NT2/D1 (cell line): ENCODE data around the gene RABGGTA.
A peak's percentile ranks its signal among the peaks of the same experiment; 100 is the strongest.
"Not testable (repeated sequence)": the region's sequence is repeated elsewhere in the genome, so short reads cannot be mapped to it uniquely, and the experiment has no call there.

Source experiments
- DNase-seq: peaks from one replicate; pipeline ENCODE4 v3.0.0-alpha.2; 2011; ENCODE audit warnings: low read depth, low spot score
- H3K27me3 ChIP-seq: 2 replicates; pipeline ENCODE4 v1.6.0; 2011; ENCODE audit warnings: mild to moderate bottlenecking; ENCODE audit not compliant: insufficient read length, insufficient read depth
- H3K36me3 ChIP-seq: 2 replicates; pipeline ENCODE4 v1.6.1; 2011; ENCODE audit warnings: mild to moderate bottlenecking, low read length, mixed read lengths; ENCODE audit not compliant: insufficient read depth, insufficient read length
- H3K4me1 ChIP-seq: 2 replicates; pipeline ENCODE4 v1.5.1; 2011; ENCODE audit not compliant: insufficient read depth, insufficient read length
- H3K4me3 ChIP-seq: 2 replicates; pipeline ENCODE4 v1.5.1; 2011; ENCODE audit warnings: low read depth; ENCODE audit not compliant: insufficient read length
- H3K9ac ChIP-seq: 2 replicates; pipeline ENCODE4 v1.6.0; 2011; ENCODE audit warnings: low read depth; ENCODE audit not compliant: insufficient read length
- H3K9me3 ChIP-seq: 2 replicates; pipeline ENCODE4 v1.5.1; 2011; ENCODE audit warnings: mild to moderate bottlenecking, low read length; ENCODE audit not compliant: insufficient read depth
- SUZ12 ChIP-seq: IDR thresholded peaks from 2 replicates; pipeline ENCODE4 v1.6.1; 2011; ENCODE audit not compliant: insufficient read length, insufficient read depth; ENCODE audit errors: extremely low read depth
- YY1 ChIP-seq: IDR thresholded peaks from 2 replicates; pipeline ENCODE4 v1.6.1; 2011; ENCODE audit not compliant: insufficient read length, insufficient read depth
- ZNF274 ChIP-seq: IDR thresholded peaks from 2 replicates; pipeline ENCODE4 v1.6.1; 2011; ENCODE audit warnings: mild to moderate bottlenecking, low read depth, low read length

The RABGGTA gene

GRCh38 chr14:24247422-24247821 is 24.0 kb downstream of the RABGGTA start:
- Histone ChIP-seq H3K4me1 (no peaks in the 10 kb centered on the region), H3K9ac (no peak overlapping the region), H3K27me3 (no peaks in the 10 kb centered on the region), H3K4me3 (no peak overlapping the region), H3K9me3 (no peaks in the 10 kb centered on the region), H3K36me3 (peaks cover 3% of the 10 kb centered on the region)
- TF ChIP-seq YY1: no peak
- no peak for TF ChIP-seq SUZ12
- TF ChIP-seq ZNF274: no peak
- DNase-seq: no peak

GRCh38 chr14:24246765-24247212 is 24.6 kb downstream of the RABGGTA start:
- no peak for DNase-seq
- Histone ChIP-seq H3K9ac (no peak overlapping the region), H3K4me1 (no peaks in the 10 kb centered on the region), H3K27me3 (no peaks in the 10 kb centered on the region), H3K36me3 (peaks cover 3% of the 10 kb centered on the region), H3K4me3 (no peak overlapping the region), H3K9me3 (no peaks in the 10 kb centered on the region)
- TF ChIP-seq YY1: no peak
- no peak for TF ChIP-seq SUZ12
- no peak for TF ChIP-seq ZNF274

GRCh38 chr14:24245350-24245749 is 26.0 kb downstream of the RABGGTA start:
- peaks cover 13% of the 10 kb centered on the region for H3K36me3 ChIP-seq
- not testable (repeated sequence) for H3K27me3 ChIP-seq, H3K4me3 ChIP-seq, DNase-seq, H3K4me1 ChIP-seq, H3K9ac ChIP-seq, H3K9me3 ChIP-seq

- DNase-seq: no peak
- no peak for TF ChIP-seq YY1
- TF ChIP-seq SUZ12: no peak
- TF ChIP-seq ZNF274: no peak
- no peaks in the 10 kb centered on the region for H3K9me3 ChIP-seq
- no peaks in the 10 kb centered on the region for H3K4me1 ChIP-seq
- peak overlapping the region; percentile 26 for H3K4me3 ChIP-seq
- H3K27me3 ChIP-seq: no peaks in the 10 kb centered on the region
- peaks cover 30% of the 10 kb centered on the region for H3K36me3 ChIP-seq
- peak overlapping the region; percentile 61 for H3K9ac ChIP-seq
These were observed 28.0 kb downstream of the RABGGTA start for GRCh38 chr14:24243336-24243836.

GRCh38 chr14:24241829-24242443 is 29.5 kb downstream of the RABGGTA start:
- H3K9ac ChIP-seq: peak overlapping the region; percentile 81
- no peaks in the 10 kb centered on the region for H3K9me3 ChIP-seq
- TF ChIP-seq ZNF274 (no peak), YY1 (no peak), SUZ12 (no peak)
- peak; percentile 68 for DNase-seq
- H3K4me3 ChIP-seq: peak overlapping the region; percentile 71
- no peaks in the 10 kb centered on the region for H3K27me3 ChIP-seq
- H3K4me1 ChIP-seq: no peaks in the 10 kb centered on the region
- H3K36me3 ChIP-seq: peaks cover 45% of the 10 kb centered on the region

GRCh38 chr14:24240110-24240918 is 31.1 kb downstream of the RABGGTA start:
- no peak for DNase-seq
- H3K27me3 ChIP-seq: no peaks in the 10 kb centered on the region
- no peaks in the 10 kb centered on the region for H3K9me3 ChIP-seq
- TF ChIP-seq SUZ12: no peak
- TF ChIP-seq ZNF274: no peak
- no peak for TF ChIP-seq YY1
- H3K36me3 ChIP-seq: peaks cover 61% of the 10 kb centered on the region
- H3K4me3 ChIP-seq: no peak overlapping the region
- no peaks in the 10 kb centered on the region for H3K4me1 ChIP-seq
- H3K9ac ChIP-seq: no peak overlapping the region

GRCh38 chr14:24238527-24239037 is 32.8 kb downstream of the RABGGTA start:
- H3K4me1 ChIP-seq: no peaks in the 10 kb centered on the region
- H3K4me3 ChIP-seq: no peak overlapping the region
- no peak overlapping the region for H3K9ac ChIP-seq
- no peak for DNase-seq
- TF ChIP-seq SUZ12: no peak
- TF ChIP-seq ZNF274: no peak
- no peak for TF ChIP-seq YY1
- H3K27me3 ChIP-seq: no peaks in the 10 kb centered on the region
- peaks cover 75% of the 10 kb centered on the region for H3K36me3 ChIP-seq
- H3K9me3 ChIP-seq: no peaks in the 10 kb centered on the region
